Keratinocyte (primary cell): ENCODE data around the gene ANKRD39. TPM values are rescaled to one million over a fixed set of nuclear protein-coding genes. Genes with fewer than 3 reads are reported as not detected.

ENCODE experiments used
- DNase-seq: peaks from one replicate; pipeline ENCODE4 v3.0.0-alpha.2; 2011; ENCODE audit warnings: low read depth, missing footprints, low spot score
- FAIRE-seq: peaks from 2 replicates; lab custom pipeline; 2011; peaks lifted over from hg19 to GRCh38; lab: Jason Lieb, UNC
- H2AFZ ChIP-seq: 2 replicates; pipeline ENCODE4 v1.6.0; 2012; ENCODE audit warnings: low read length, control low read depth, inconsistent platforms; ENCODE audit not compliant: control insufficient read depth
- H3K27ac ChIP-seq: 2 replicates; pipeline ENCODE4 v1.5.1; 2011; ENCODE audit warnings: low read length; ENCODE audit not compliant: control insufficient read depth, insufficient read depth
- H3K27me3 ChIP-seq: 3 replicates; pipeline ENCODE4 v1.6.0; 2011; ENCODE audit warnings: low read length; ENCODE audit not compliant: control insufficient read depth, insufficient read depth; ENCODE audit errors: extremely low read depth
- H3K36me3 ChIP-seq, 2 experiments: 2 replicates in 1 of 2; 3 replicates in 1 of 2; pipeline ENCODE4 v1.5.1; 2011; ENCODE audit warnings: low read length in 2 of 2, mild to moderate bottlenecking in 1 of 2; ENCODE audit not compliant: control insufficient read depth in 2 of 2, insufficient read depth in 2 of 2; ENCODE audit errors: extremely low read depth in 1 of 2
- H3K4me1 ChIP-seq: 3 replicates; pipeline ENCODE4 v1.5.1; 2011; ENCODE audit warnings: low read length; ENCODE audit not compliant: control insufficient read depth, insufficient read depth; ENCODE audit errors: extremely low read depth
- H3K4me2 ChIP-seq: 3 replicates; pipeline ENCODE4 v1.6.0; 2011; ENCODE audit warnings: low read depth, low read length; ENCODE audit not compliant: control insufficient read depth, insufficient read depth; ENCODE audit errors: extremely low read depth
- H3K4me3 ChIP-seq, 3 experiments: fragments of 200-600 bp in 1 of 3; sonication (generic) in 1 of 3; 2 replicates in 2 of 3; 3 replicates in 1 of 3; pipeline ENCODE4 v1.5.1; 2011 to 2016; ENCODE audit warnings: low read length in 3 of 3, mild to moderate bottlenecking in 3 of 3, control low read depth in 2 of 3, inconsistent platforms in 1 of 3, low read depth in 1 of 3, mixed read lengths in 1 of 3, mixed run types in 1 of 3, moderate library complexity in 1 of 3; ENCODE audit not compliant: control insufficient read depth in 2 of 3, insufficient read depth in 2 of 3; ENCODE audit errors: extremely low read depth in 1 of 3
- H3K79me2 ChIP-seq: 2 replicates; pipeline ENCODE4 v1.6.0; 2012; ENCODE audit warnings: low read length; ENCODE audit not compliant: control insufficient read depth, insufficient read depth
- H3K9ac ChIP-seq: 3 replicates; pipeline ENCODE4 v1.6.0; 2011; ENCODE audit warnings: low read length; ENCODE audit not compliant: control insufficient read depth, insufficient read depth; ENCODE audit errors: extremely low read depth
- H3K9me1 ChIP-seq: 3 replicates; pipeline ENCODE4 v1.6.0; 2011; ENCODE audit warnings: low read length; ENCODE audit not compliant: control insufficient read depth, insufficient read depth; ENCODE audit errors: extremely low read depth
- H3K9me3 ChIP-seq: 2 replicates; pipeline ENCODE4 v1.5.1; 2012; ENCODE audit warnings: low read depth, low read length; ENCODE audit not compliant: control insufficient read depth
- H4K20me1 ChIP-seq: 3 replicates; pipeline ENCODE4 v1.6.0; 2011; ENCODE audit warnings: low read length; ENCODE audit not compliant: control insufficient read depth, insufficient read depth; ENCODE audit errors: extremely low read depth
- EZH2 ChIP-seq: IDR thresholded peaks from one replicate; pipeline ENCODE4 v1.6.1; 2012; ENCODE audit warnings: inconsistent platforms, mild to moderate bottlenecking, low read length, moderate library complexity
- dilution Hi-C: fragments of 300-500 bp; cut with MboI; formaldehyde crosslinking; loops from one replicate; pipeline ENCODE4 v1.7.0; 2020; ENCODE audit warnings: low sequenced_read_pairs; ENCODE audit not compliant: extremely low pct_ligation_motif_present
- polyA plus RNA-seq, 5 experiments: library from polyadenylated mRNA; depleted of rRNA in 3 of 5; stranded (reverse) in 3 of 5; stranded (forward) in 1 of 5; unstranded in 1 of 5; fragments of >200 nt; gene quantifications; 1 replicate in 1 of 5; 2 replicates in 3 of 5; 3 replicates in 1 of 5; pipeline versions ENCODE4 v1.2.1 to v1.2.3, GENCODE V29; 2011 to 2012; ENCODE audit warnings: missing spikeins in 2 of 5, low read depth in 1 of 5, low replicate concordance in 1 of 5
- TF ChIP-seq, protein P1 (sequence below), 3 experiments: IDR thresholded peaks in 1 of 3; conservative IDR thresholded peaks in 1 of 3; optimal IDR thresholded peaks in 1 of 3; 2 replicates in 2 of 3; 3 replicates in 1 of 3; pipeline versions ENCODE3 to v1.5.1; 2011; ENCODE audit warnings: low read length in 3 of 3, mild to moderate bottlenecking in 3 of 3, moderate library complexity in 2 of 3, control low read depth in 1 of 3, inconsistent platforms in 1 of 3; ENCODE audit not compliant: insufficient read depth in 2 of 3; ENCODE audit errors: extremely low read depth in 1 of 3

ANKRD39 gene
- polyA plus RNA-seq, 1 donor (not counting 4 experiments of a cell fraction or from before 2014, with no cell fraction given), result 7.2 TPM

GRCh38 chr2:96811917-96812316 lies 45.9 kb downstream of the ANKRD39 start:
- no peaks in the 10 kb centered on the region for H3K9me3 ChIP-seq
- H3K4me3 ChIP-seq, result no peak overlapping the region
- no peak overlapping the region for H3K4me2 ChIP-seq
- no peak overlapping the region for H3K27ac ChIP-seq
- no peaks in the 10 kb centered on the region for H4K20me1 ChIP-seq
- TF ChIP-seq, protein P1, sequence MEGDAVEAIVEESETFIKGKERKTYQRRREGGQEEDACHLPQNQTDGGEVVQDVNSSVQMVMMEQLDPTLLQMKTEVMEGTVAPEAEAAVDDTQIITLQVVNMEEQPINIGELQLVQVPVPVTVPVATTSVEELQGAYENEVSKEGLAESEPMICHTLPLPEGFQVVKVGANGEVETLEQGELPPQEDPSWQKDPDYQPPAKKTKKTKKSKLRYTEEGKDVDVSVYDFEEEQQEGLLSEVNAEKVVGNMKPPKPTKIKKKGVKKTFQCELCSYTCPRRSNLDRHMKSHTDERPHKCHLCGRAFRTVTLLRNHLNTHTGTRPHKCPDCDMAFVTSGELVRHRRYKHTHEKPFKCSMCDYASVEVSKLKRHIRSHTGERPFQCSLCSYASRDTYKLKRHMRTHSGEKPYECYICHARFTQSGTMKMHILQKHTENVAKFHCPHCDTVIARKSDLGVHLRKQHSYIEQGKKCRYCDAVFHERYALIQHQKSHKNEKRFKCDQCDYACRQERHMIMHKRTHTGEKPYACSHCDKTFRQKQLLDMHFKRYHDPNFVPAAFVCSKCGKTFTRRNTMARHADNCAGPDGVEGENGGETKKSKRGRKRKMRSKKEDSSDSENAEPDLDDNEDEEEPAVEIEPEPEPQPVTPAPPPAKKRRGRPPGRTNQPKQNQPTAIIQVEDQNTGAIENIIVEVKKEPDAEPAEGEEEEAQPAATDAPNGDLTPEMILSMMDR (optimal IDR thresholded peaks at IDR 0.05 in 1 of 3, IDR thresholded peaks at IDR 0.05 in 1 of 3, conservative IDR thresholded peaks at IDR 0.05 in 1 of 3; ENCODE audit: extremely low read depth in 1 of 3, insufficient read depth in 2 of 3, low read length in 3 of 3), result no peak
- no peak for TF ChIP-seq EZH2
- no peaks in the 10 kb centered on the region for H3K27me3 ChIP-seq
- no peaks in the 10 kb centered on the region for H3K9me1 ChIP-seq
- no peak overlapping the region for H3K9ac ChIP-seq
- H2AFZ ChIP-seq, result no peak overlapping the region
- H3K79me2 ChIP-seq, result no peaks in the 10 kb centered on the region
- DNase-seq, result no peak
- dilution Hi-C loops, result no loop called here
- no peak for FAIRE-seq
- peaks cover 0 to 3% of the 10 kb centered on the region in 2 experiments for H3K36me3 ChIP-seq
- H3K4me1 ChIP-seq, result peaks cover 5% of the 10 kb centered on the region

DNA sequence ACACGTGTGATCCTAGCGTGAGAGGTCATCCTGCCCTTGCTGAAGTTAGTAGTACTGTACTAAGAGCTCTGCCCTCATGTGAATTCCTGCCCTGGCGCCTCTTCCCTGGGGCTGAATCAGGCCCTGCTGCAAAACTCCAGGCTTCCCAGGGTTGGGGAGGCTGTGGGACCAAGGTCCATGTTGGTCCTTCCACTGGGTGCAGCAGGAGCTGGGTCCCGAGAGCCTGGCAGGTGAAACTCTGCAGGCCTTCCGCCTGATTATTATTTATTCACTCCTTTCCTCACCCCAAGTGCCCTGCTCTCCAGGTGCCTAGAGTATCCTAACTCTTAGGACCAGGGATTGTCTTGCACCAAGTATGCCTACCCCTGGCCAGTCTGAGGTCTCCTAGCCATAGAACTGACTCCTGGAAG lies 47.0 kb downstream of the ANKRD39 start:
- H3K9ac ChIP-seq, result no peak overlapping the region
- dilution Hi-C loops, result no loop called here
- no peak overlapping the region for H3K27ac ChIP-seq
- H4K20me1 ChIP-seq, result no peaks in the 10 kb centered on the region
- no peak overlapping the region for H3K4me3 ChIP-seq
- no peaks in the 10 kb centered on the region for H3K27me3 ChIP-seq
- H3K4me2 ChIP-seq, result no peak overlapping the region
- H3K9me1 ChIP-seq, result no peaks in the 10 kb centered on the region
- peaks cover 0 to 3% of the 10 kb centered on the region in 2 experiments for H3K36me3 ChIP-seq
- H2AFZ ChIP-seq, result no peak overlapping the region
- DNase-seq, result no peak
- no peak for FAIRE-seq
- TF ChIP-seq, protein P1 (optimal IDR thresholded peaks at IDR 0.05 in 1 of 3, IDR thresholded peaks at IDR 0.05 in 1 of 3, conservative IDR thresholded peaks at IDR 0.05 in 1 of 3; ENCODE audit: extremely low read depth in 1 of 3, insufficient read depth in 2 of 3, low read length in 3 of 3), result no peak
- TF ChIP-seq EZH2, result no peak
- peaks cover 5% of the 10 kb centered on the region for H3K4me1 ChIP-seq
- no peaks in the 10 kb centered on the region for H3K79me2 ChIP-seq
- no peaks in the 10 kb centered on the region for H3K9me3 ChIP-seq
